H1 (cell line): ENCODE measurements around the gene LCN12. TPM values are rescaled to one million over a fixed set of nuclear protein-coding genes. Genes with fewer than 3 reads are reported as not detected.

ENCODE experiments used
- CTCF ChIA-PET: fragments of 300-600 bp; sonication (Branson Sonifier 250); formaldehyde crosslinking; loops from one replicate; lab custom pipeline; 2021; ENCODE audit not compliant: partially characterized antibody; lab: Charles Lee
- POLR2A ChIA-PET: fragments of 300-600 bp; sonication (Branson Sonifier 250); formaldehyde crosslinking; loops from one replicate; lab custom pipeline; 2021; ENCODE audit warnings: inconsistent platforms; ENCODE audit not compliant: partially characterized antibody; lab: Charles Lee
- DNase-seq, 2 experiments: peaks; one replicate each; pipeline versions ENCODE4 v3.0.0 to v3.0.0-alpha.2; 2010 to 2022; ENCODE audit warnings: low spot score in 2 of 2, low read depth in 1 of 2, mixed read lengths in 1 of 2
- FAIRE-seq: peaks from 2 replicates; lab custom pipeline; 2011; peaks lifted over from hg19 to GRCh38; lab: Jason Lieb, UNC
- H2AFZ ChIP-seq: 2 replicates; pipeline ENCODE4 v1.8.1; 2012; ENCODE audit warnings: low read length, inconsistent platforms
- H2AK5ac ChIP-seq: 2 replicates; pipeline ENCODE4 v1.6.1; 2013; ENCODE audit warnings: low read depth, low read length
- H2BK120ac ChIP-seq: replicated peaks from 2 replicates; pipeline ENCODE3; 2013; ENCODE audit warnings: low read depth, low read length, inconsistent platforms
- H2BK12ac ChIP-seq: 2 replicates; pipeline ENCODE4 v1.6.1; 2013; ENCODE audit warnings: low read depth, low read length
- H2BK15ac ChIP-seq: 2 replicates; pipeline ENCODE4 v1.6.1; 2013; ENCODE audit warnings: low read length
- H2BK20ac ChIP-seq: 2 replicates; pipeline ENCODE4 v1.6.1; 2013; ENCODE audit warnings: low read length
- H2BK5ac ChIP-seq: 2 replicates; pipeline ENCODE4 v1.6.1; 2013; ENCODE audit warnings: low read depth, low read length
- H3K14ac ChIP-seq: 2 replicates; pipeline ENCODE4 v1.6.1; 2013; ENCODE audit warnings: inconsistent platforms; ENCODE audit not compliant: insufficient read length
- H3K18ac ChIP-seq: 2 replicates; pipeline ENCODE4 v1.6.1; 2013; ENCODE audit warnings: low read length; ENCODE audit errors: extremely low read depth
- H3K23ac ChIP-seq: 2 replicates; pipeline ENCODE4 v1.6.1; 2013; ENCODE audit warnings: inconsistent platforms; ENCODE audit not compliant: insufficient read length
- H3K23me2 ChIP-seq: 2 replicates; pipeline ENCODE4 v1.6.1; 2013; ENCODE audit warnings: low read depth, low read length
- H3K27ac ChIP-seq: 2 replicates; pipeline ENCODE4 v1.6.1; 2011; ENCODE audit warnings: low read depth, low read length, inconsistent platforms
- H3K27me3 ChIP-seq, 4 experiments: replicated peaks in 1 of 4; 1 replicate in 1 of 4; 2 replicates in 3 of 4; pipeline versions ENCODE4 v1.6.1 to v1.8.1; 2011 to 2013; ENCODE audit warnings: low read length in 3 of 4, mild to moderate bottlenecking in 3 of 4, inconsistent platforms in 2 of 4, mixed read lengths in 2 of 4, moderate library complexity in 1 of 4; ENCODE audit not compliant: control insufficient read depth in 3 of 4, insufficient read depth in 3 of 4; ENCODE audit errors: extremely low read depth in 1 of 4
- H3K36me3 ChIP-seq, 4 experiments: 2 replicates each; pipeline versions ENCODE4 v1.6.1 to v1.8.1; 2011 to 2013; ENCODE audit warnings: mild to moderate bottlenecking in 4 of 4, low read length in 3 of 4, moderate library complexity in 2 of 4, control low read depth in 1 of 4, inconsistent platforms in 1 of 4; ENCODE audit not compliant: insufficient read depth in 4 of 4, control insufficient read depth in 2 of 4
- H3K4ac ChIP-seq: replicated peaks from 2 replicates; pipeline ENCODE3; 2013; ENCODE audit warnings: low read length, low read depth, mixed read lengths, inconsistent platforms; ENCODE audit not compliant: insufficient read length
- H3K4me1 ChIP-seq, 4 experiments: replicated peaks in 1 of 4; 1 replicate in 1 of 4; 2 replicates in 3 of 4; pipeline versions ENCODE4 v1.6.1 to v1.8.1; 2011 to 2013; ENCODE audit warnings: low read length in 3 of 4, inconsistent platforms in 2 of 4, mixed read lengths in 1 of 4; ENCODE audit not compliant: insufficient read depth in 4 of 4, control insufficient read depth in 3 of 4
- H3K4me2 ChIP-seq, 2 experiments: 2 replicates each; pipeline versions ENCODE4 v1.6.1 to v1.8.1; 2011 to 2013; ENCODE audit warnings: low read depth in 2 of 2, low read length in 2 of 2, control low read depth in 1 of 2, inconsistent platforms in 1 of 2, mild to moderate bottlenecking in 1 of 2; ENCODE audit not compliant: insufficient read depth in 1 of 2
- H3K4me3 ChIP-seq, 4 experiments: fragments of 200-600, 300-600 bp in 1 of 4; sonication (generic), shearing (Covaris generic), sonication (Bioruptor Twin) in 1 of 4; 2 replicates each; pipeline versions ENCODE4 v1.5.1 to v1.8.1; 2011 to 2016; ENCODE audit warnings: low read length in 4 of 4, low read depth in 3 of 4, control low read depth in 2 of 4, inconsistent platforms in 2 of 4, mild to moderate bottlenecking in 2 of 4, mixed read lengths in 1 of 4, moderate library complexity in 1 of 4; ENCODE audit not compliant: insufficient read depth in 2 of 4; ENCODE audit errors: extremely low read depth in 1 of 4
- H3K56ac ChIP-seq: replicated peaks from 2 replicates; pipeline ENCODE3; 2013; ENCODE audit warnings: low read depth, mild to moderate bottlenecking, mixed read lengths, low read length, inconsistent platforms; ENCODE audit not compliant: insufficient read length
- H3K79me1 ChIP-seq: 2 replicates; pipeline ENCODE4 v1.6.1; 2013; ENCODE audit warnings: low read depth, low read length, control low read depth
- H3K79me2 ChIP-seq, 2 experiments: 2 replicates each; pipeline versions ENCODE4 v1.6.1 to v1.8.1; 2012 to 2013; ENCODE audit warnings: low read length in 2 of 2, mild to moderate bottlenecking in 2 of 2, inconsistent platforms in 1 of 2; ENCODE audit not compliant: insufficient read depth in 2 of 2, control insufficient read depth in 1 of 2
- H3K9ac ChIP-seq, 4 experiments: replicated peaks in 1 of 4; 1 replicate in 1 of 4; 2 replicates in 3 of 4; pipeline versions ENCODE4 v1.6.1 to v1.8.1; 2011 to 2013; ENCODE audit warnings: low read depth in 3 of 4, low read length in 3 of 4, control low read depth in 2 of 4, mild to moderate bottlenecking in 2 of 4, moderate library complexity in 2 of 4, inconsistent platforms in 1 of 4; ENCODE audit errors: extremely low read depth in 1 of 4
- H3K9me3 ChIP-seq, 2 experiments: 2 replicates each; pipeline versions ENCODE4 v1.6.1 to v1.8.1; 2012 to 2013; ENCODE audit warnings: mild to moderate bottlenecking in 2 of 2, moderate library complexity in 2 of 2, control low read depth in 1 of 2, inconsistent platforms in 1 of 2, low read depth in 1 of 2, low read length in 1 of 2, mixed read lengths in 1 of 2; ENCODE audit not compliant: insufficient read depth in 2 of 2
- H4K20me1 ChIP-seq, 2 experiments: replicated peaks in 1 of 2; 2 replicates each; pipeline versions ENCODE3 to v1.8.1; 2011 to 2013; ENCODE audit warnings: inconsistent platforms in 2 of 2, low read length in 2 of 2, mild to moderate bottlenecking in 1 of 2; ENCODE audit not compliant: insufficient read depth in 2 of 2, control insufficient read depth in 1 of 2
- H4K5ac ChIP-seq: 2 replicates; pipeline ENCODE4 v1.6.1; 2013; ENCODE audit warnings: low read length, low read depth, mixed read lengths, inconsistent platforms; ENCODE audit not compliant: insufficient read length
- H4K8ac ChIP-seq: 2 replicates; pipeline ENCODE4 v1.8.0; 2013; ENCODE audit warnings: mild to moderate bottlenecking, moderate library complexity, low read length, inconsistent platforms; ENCODE audit not compliant: insufficient read depth; ENCODE audit errors: extremely low read depth
- H4K91ac ChIP-seq: replicated peaks from 2 replicates; pipeline ENCODE3; 2013; ENCODE audit warnings: low read length, mixed read lengths, inconsistent platforms; ENCODE audit not compliant: insufficient read length
- KDM4A ChIP-seq: IDR thresholded peaks from one replicate; pipeline ENCODE4 v1.7.1; 2012; ENCODE audit warnings: low read depth, mild to moderate bottlenecking, moderate library complexity, low read length, inconsistent platforms; ENCODE audit not compliant: severe bottlenecking
- MAFK ChIP-seq: IDR thresholded peaks from 2 replicates; pipeline ENCODE4 v1.6.1; 2012; ENCODE audit warnings: low read depth, mild to moderate bottlenecking, improper control_type of control experiment, low read length
- POU5F1 ChIP-seq: IDR thresholded peaks from 2 replicates; pipeline ENCODE4 v1.6.1; 2011; ENCODE audit warnings: low read depth, mild to moderate bottlenecking, low read length, moderate library complexity
- SIX5 ChIP-seq: IDR thresholded peaks from 2 replicates; pipeline ENCODE4 v1.6.1; 2011; ENCODE audit warnings: mild to moderate bottlenecking, low read depth, low read length
- SP2 ChIP-seq: IDR thresholded peaks from 2 replicates; pipeline ENCODE4 v1.6.1; 2012; ENCODE audit warnings: mild to moderate bottlenecking, low read length, inconsistent platforms
- SP4 ChIP-seq: IDR thresholded peaks from 2 replicates; pipeline ENCODE4 v1.6.1; 2012; ENCODE audit warnings: low read length, inconsistent platforms
- SRF ChIP-seq: IDR thresholded peaks from 2 replicates; pipeline ENCODE4 v1.6.1; 2011; ENCODE audit warnings: mild to moderate bottlenecking, low read depth, low read length, moderate library complexity
- WGBS, 2 experiments: shearing (Covaris generic) in 1 of 2; methylation state at CpG; one replicate each; pipeline versions ENCODE4 v1.1.6 to v1.1.7; 2013 to 2015; ENCODE audit warnings: low lambda C conversion rate in 2 of 2, mixed read lengths in 2 of 2, inconsistent platforms in 1 of 2, low coverage in 1 of 2, missing lambda C conversion rate in 1 of 2; ENCODE audit not compliant: insufficient replicate concordance in 2 of 2, insufficient coverage in 1 of 2, insufficient read length in 1 of 2; ENCODE audit errors: extremely low coverage in 1 of 2, missing lambda C conversion rate in 1 of 2; 5-methylcytosine and 5-hydroxymethylcytosine counted together
- polyA plus RNA-seq, 7 experiments: library from polyadenylated mRNA; depleted of rRNA in 3 of 7; stranded (reverse) in 5 of 7; unstranded in 2 of 7; fragments of >200 nt in 5 of 7; fragments of 200-250 nt in 2 of 7; gene quantifications; 1 replicate in 5 of 7; 2 replicates in 1 of 7; 4 replicates in 1 of 7; pipeline versions ENCODE4 v1.2.1 to v1.2.3, GENCODE V29; 2011 to 2013; ENCODE audit warnings: missing spikeins in 2 of 7, mixed read lengths in 2 of 7
- total RNA-seq: library from RNA; stranded (reverse); fragmentation: NEBNext Ultra II Directional; extraction: Animal tissue kit (Norgen Biotek cat#: 25700); gene quantifications from 2 replicates; pipeline ENCODE4 v1.2.1, GENCODE V29; 2021
- TF ChIP-seq, protein P1 (sequence below): IDR thresholded peaks from 2 replicates; pipeline ENCODE4 v1.6.1; 2011; ENCODE audit warnings: low read length, improper control_type of control experiment

Gene LCN12
- total and polyA plus RNA-seq, 2 of the 8 experiments (the other 6 are each of a cell fraction or from before 2014, with no cell fraction given): 1.1 to 1.7 TPM

DNA sequence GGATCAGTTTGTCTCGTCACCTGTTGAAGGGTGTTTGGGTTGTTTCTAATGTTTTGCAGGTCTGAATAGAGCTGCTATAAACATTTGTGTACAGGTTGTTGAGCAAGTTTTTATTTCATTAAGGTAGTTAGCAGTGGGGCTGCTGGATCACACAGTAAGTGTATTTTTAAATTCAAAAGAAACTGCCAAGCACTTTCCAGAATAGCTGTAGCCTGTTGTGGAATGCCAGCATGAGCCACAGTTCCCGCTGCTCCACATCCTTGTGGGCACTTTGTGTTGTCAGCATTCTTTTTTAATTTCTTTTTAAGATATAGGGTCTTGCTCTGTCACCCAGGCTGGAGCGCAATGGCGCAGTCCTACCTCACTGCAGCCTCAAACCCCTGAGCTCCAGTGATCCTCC is 22.1 kb upstream of the LCN12 start:
- FAIRE-seq (no peak), DNase-seq (no peak)
- Histone ChIP-seq H2BK20ac (no peak overlapping the region), H3K23me2 (no peaks in the 10 kb centered on the region), H3K79me2 (no peaks in the 10 kb centered on the region; a peak in 1 of 4 replicates), H2BK15ac (no peak overlapping the region), H3K14ac (no peak overlapping the region), H3K27me3 (no peaks in the 10 kb centered on the region), H3K79me1 (no peaks in the 10 kb centered on the region; the same call in 1 of the 2 replicates), H2BK12ac (no peak overlapping the region), H4K20me1 (peaks cover 0 to 12% of the 10 kb centered on the region in 2 experiments), H3K56ac (no peak overlapping the region), H2AFZ (no peak overlapping the region), H3K4me2 (no peak overlapping the region), H4K5ac (no peak overlapping the region), H3K9me3 (no peaks in the 10 kb centered on the region; a peak in 1 of 4 replicates), H3K18ac (no peak overlapping the region), H3K4me1 (peaks cover 0 to 6% (median 0%) of the 10 kb centered on the region in 4 experiments; a peak in 2 of 7 replicates), H4K8ac (no peak overlapping the region), H3K9ac (no peak overlapping the region), H3K23ac (no peak overlapping the region), H3K4ac (no peak overlapping the region), H3K4me3 (no peak overlapping the region), H2BK120ac (no peak overlapping the region), H3K36me3 (peaks cover 2 to 19% (median 13%) of the 10 kb centered on the region in 4 experiments; a peak in 7 of 8 replicates), H3K27ac (no peak overlapping the region), H2AK5ac (no peak overlapping the region), H2BK5ac (no peak overlapping the region), H4K91ac (no peak overlapping the region)
- CTCF ChIA-PET: interaction anchor here (0.6 to 1.3 kb wide), 3 partner anchors 10 to 973 kb away, joined by 3 to 4 read pairs (median 4); no protein-coding TSS in a partner anchor
- WGBS, 2 experiments: 95% methylated on average over 4 of the region's 4 CpGs; no CpG with 5 or more reads in 1 of the 2 experiments
- TF ChIP-seq, protein P1, sequence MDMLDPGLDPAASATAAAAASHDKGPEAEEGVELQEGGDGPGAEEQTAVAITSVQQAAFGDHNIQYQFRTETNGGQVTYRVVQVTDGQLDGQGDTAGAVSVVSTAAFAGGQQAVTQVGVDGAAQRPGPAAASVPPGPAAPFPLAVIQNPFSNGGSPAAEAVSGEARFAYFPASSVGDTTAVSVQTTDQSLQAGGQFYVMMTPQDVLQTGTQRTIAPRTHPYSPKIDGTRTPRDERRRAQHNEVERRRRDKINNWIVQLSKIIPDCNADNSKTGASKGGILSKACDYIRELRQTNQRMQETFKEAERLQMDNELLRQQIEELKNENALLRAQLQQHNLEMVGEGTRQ: no peak
- TF ChIP-seq SRF (no peak), SIX5 (no peak), KDM4A (no peak), SP4 (no peak), POU5F1 (no peak), SP2 (no peak), MAFK (no peak)
- POLR2A ChIA-PET: interaction anchor here (0.7 to 1.2 kb wide), 3 partner anchors 10 to 211 kb away, joined by 3 to 4 read pairs (median 3); no protein-coding TSS in a partner anchor
